Medulla oblongata (tissue), 1 donor: Measurements from ENCODE around the gene XYLB.
"Not testable (repeated sequence)": the region's sequence is repeated elsewhere in the genome, so short reads cannot be mapped to it uniquely, and the experiment has no call there.

Experiments
- DNase-seq: peaks from one replicate; pipeline ENCODE4 v3.0.0-alpha.2; 2015; ENCODE audit errors: extremely low spot score

Gene XYLB

DNA sequence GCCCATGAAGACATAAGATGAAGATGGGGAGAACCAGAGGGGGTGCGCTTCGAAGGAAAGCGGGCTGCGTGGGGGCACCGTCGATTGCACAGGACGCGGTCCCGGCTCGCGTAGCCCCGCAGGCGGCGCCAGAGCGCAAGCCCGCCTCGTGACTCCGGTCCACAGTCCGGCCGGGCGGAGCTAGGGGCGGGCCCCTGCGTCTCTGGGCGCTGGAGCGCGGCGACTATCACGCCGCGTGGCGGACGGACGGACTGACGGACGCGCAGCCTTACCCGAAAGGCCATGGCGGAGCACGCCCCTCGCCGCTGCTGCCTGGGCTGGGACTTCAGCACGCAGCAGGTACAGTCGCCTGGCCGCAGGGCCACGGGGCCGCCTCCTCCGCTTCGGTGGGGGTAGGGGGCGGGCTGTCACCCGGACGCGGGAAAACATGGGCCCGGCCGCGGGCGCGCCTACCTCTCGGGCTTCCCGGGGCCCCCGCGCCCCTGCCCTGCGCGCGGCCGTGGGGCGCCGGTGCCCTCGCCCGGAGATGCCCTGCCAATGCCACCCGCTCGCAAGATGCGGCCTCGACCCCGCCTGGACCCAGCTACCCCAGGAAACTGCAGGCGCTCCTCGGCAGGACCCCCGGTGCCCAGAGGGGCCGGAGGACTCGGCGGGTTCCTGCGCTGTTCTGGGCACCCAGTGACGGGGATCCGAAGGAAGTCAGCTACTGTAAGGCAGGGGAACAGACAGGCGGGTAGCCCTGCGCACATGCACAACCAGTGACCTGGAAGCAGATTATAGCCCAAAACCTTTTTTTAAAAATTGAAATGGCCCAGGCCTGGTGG, at the start of gene XYLB:
Gene XYLB, plus strand, starts transcription at position 199 of the 824 bp plus-strand sequence. Its CDS starts 84 bp downstream, at position 283.
- DNase-seq, result peak; percentile 87

DNA sequence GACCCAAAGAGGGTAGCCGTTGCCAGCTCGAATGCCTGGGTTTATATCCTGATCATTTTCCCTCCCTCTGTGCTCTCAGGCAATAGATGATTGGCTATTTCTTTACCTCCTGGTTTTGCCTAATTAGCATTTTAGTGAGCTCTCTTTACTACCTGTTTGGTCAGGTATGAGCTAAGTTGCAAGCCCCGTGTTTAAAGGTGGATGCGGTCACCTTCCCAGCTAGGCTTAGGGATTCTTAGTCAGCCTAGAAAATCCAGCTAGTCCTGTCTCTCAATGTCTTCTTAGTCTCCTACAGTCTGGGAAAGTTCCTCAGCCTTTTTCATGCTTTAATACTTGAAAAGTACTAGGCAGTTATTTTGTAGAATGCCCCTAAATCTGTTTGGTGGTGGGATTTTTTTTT, 49.5 kb upstream of the XYLB start:
- DNase-seq, result not testable (repeated sequence)

DNA sequence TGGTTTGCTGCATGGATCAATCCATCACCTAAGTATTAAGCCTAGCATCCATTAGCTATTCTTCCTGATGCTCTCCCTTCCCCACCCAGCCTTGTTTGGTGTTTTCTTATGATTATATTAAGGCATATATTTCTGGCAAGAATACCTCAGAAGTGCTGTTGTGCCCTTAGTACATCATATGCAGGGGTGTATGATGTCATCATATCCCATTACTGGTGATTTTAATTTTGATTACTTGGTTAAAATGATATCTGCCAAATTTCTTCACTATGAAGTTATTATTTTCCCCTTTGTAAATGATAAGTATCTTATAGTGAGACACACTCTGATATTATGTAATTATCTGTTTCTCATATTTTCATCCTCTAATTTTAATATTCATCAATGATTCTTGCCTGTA, 49.0 kb upstream of the XYLB start:
- no peak for DNase-seq

- no peak for DNase-seq
These were observed 48.5 kb upstream of the XYLB start for GRCh38 chr3:38297947-38298711.

- no peak for DNase-seq
These were observed 39.6 kb upstream of the XYLB start for GRCh38 chr3:38306941-38307340.

DNA sequence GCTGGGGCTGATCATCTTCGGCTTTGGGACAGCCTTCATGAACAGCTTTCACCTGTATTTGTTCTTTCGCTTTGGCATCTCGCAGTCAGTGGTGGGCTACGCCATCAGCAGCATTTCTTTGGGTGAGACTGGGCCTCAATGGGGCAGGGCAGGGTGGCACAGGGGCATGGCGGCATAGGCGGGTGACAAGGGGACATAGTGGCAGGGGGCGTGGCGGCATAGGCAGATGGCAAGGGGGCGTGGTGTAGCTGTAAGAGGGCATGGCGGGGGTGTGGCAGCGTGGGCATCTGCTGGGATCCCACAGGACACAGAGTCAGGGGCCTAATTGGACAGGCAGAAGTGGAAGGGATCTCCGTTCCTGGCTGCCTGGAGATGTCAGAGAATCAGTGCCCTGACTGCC, 39.0 kb upstream of the XYLB start:
- no peak for DNase-seq

GRCh38 chr3:38308456-38308855, 38.1 kb upstream of the XYLB start:
- no peak for DNase-seq

DNA sequence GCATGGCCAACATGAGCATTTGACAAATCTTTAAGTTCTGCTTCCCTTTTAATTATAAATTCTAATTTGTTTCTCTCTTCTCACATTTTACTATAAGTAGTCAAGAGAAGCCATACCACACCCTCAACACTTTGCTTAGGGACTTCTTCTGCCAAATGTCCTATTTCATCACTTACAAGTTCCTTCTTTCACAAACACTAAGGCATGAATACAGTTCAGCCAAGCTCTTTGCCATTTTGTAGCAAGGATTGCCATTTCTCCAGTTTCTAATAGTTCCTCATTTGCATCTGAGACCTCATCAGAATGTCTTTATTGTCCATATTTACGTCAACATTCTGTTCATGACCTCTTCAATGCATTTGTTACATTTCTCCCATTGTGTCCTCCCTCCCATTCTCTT, 35.1 kb upstream of the XYLB start:
- no peak for DNase-seq

- DNase-seq, result no peak
These were observed 34.6 kb upstream of the XYLB start for GRCh38 chr3:38311941-38312340.

DNA sequence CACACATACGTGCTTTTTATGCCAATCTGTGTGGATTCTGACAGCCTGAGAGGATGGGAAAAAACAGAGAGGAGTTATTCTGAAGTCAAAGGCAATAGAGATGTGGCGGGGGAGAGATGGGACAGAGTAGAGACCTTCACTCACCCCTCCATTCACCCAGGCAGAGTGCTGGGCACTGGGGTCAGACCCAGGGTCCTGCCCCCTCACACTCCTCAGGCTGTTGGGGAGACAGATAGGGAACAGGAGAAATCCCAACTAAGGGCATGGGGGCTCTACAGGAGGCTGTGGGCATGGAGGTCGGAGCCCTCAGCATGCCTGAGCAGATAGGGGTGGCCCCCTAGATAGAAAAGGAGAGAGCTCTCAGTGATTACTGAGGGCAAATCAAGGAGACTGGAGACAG, 34.2 kb upstream of the XYLB start:
- no peak for DNase-seq

DNA sequence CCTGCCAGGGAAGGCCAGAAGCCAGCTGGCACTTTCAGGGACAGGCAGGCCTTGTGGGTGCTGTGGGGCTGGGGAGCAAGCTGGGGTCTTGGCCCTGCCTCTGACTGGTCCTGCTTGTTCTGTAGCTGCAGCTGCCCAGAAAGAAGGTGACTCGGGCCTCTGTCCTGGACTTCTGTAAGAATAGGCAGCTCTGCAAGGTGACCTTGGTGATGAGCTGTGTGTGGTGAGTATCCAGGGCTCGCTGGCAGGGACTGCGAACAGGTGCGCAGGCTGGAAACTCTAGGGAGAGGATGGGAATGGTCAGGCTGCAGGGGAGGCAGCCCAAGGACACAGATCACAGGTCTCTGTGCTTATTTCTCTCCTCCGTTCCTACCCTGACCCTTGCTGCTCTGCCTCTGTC, 33.3 kb upstream of the XYLB start:
- DNase-seq, result no peak

DNA sequence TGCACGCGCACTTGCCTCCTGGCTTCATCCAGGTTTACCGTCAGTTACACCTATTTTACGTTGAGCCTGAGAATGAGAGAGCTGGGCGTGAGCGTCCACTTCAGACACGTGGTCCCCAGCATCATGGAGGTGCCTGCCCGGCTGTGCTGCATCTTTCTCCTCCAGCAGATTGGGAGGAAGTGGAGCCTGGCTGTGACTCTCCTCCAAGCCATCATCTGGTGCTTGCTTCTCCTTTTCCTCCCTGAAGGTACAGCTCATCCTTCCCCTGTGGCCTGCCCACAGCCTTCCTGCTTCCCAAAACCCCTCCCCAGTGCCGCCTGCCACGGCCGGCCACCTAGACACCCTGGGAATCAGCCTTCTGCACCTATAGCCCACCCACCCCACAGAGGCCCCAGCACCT, 32.9 kb upstream of the XYLB start:
- no peak for DNase-seq

DNA sequence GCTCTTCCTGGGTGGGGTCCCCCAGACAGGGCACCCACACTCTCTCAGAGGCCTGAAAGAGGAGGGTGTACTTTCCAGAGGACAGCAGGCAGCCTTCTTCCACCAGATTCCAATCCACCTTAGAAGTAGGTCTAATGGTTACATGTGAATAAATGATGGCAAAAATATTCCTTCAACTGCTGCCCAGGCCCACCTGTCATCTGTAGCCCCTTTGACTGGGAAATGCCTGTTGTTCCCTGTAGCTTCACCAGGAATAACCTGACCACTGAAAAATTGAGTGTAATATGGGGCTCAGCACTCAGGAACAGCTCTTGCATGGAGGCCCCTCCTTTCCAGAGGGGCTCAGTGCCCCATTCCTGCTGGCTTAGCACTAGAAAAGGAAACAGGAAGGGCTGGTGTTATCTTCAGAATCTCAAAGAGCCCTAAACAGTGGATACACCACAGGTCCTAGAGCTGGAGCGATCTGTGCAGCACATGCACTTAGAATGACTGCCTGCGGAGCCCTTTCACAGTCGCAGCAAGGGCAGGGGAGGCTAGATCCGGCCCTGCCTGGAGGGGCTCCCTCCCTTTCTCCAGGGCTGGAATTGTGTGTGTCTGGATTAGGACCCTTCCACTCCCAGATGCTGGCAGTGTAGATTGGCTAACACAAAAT, 32.3 kb upstream of the XYLB start:
- DNase-seq, result no peak

DNA sequence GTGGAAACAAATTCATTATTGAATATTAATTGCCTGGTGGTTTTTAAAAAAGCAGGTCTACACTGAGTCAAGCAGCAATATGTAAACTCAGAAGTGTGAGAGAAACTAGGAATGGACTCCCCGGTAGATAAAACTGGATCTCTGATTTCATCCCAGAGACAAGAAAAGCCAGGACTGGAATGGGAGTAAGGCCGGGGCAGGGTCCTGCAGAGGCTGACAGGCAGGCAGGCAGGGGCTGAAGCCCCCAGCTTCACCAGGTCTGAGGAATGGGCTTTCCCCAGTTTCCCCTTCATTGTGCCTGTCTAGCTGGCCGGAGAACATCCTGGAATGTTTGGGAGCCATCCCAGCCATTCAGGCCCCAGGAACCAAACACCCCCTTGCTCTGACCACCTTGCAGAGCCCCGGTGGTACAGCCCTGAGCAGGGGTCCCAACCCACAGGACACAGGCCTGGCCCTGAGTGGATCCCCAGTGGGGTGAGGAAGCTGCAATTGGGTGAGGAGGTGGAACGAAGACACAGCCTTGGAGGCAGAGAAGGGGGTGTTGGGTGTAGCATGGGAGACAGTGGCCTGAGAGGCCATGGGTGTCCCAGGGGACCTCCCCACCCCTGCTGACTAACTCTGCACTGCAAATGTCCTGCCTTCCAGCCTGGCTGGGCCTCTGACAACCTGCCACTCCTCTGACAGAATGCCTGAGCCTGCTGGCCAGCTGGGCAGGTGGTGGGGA, 31.7 kb upstream of the XYLB start:
- no peak for DNase-seq

GRCh38 chr3:38315488-38316230, 30.9 kb upstream of the XYLB start:
- no peak for DNase-seq

DNA sequence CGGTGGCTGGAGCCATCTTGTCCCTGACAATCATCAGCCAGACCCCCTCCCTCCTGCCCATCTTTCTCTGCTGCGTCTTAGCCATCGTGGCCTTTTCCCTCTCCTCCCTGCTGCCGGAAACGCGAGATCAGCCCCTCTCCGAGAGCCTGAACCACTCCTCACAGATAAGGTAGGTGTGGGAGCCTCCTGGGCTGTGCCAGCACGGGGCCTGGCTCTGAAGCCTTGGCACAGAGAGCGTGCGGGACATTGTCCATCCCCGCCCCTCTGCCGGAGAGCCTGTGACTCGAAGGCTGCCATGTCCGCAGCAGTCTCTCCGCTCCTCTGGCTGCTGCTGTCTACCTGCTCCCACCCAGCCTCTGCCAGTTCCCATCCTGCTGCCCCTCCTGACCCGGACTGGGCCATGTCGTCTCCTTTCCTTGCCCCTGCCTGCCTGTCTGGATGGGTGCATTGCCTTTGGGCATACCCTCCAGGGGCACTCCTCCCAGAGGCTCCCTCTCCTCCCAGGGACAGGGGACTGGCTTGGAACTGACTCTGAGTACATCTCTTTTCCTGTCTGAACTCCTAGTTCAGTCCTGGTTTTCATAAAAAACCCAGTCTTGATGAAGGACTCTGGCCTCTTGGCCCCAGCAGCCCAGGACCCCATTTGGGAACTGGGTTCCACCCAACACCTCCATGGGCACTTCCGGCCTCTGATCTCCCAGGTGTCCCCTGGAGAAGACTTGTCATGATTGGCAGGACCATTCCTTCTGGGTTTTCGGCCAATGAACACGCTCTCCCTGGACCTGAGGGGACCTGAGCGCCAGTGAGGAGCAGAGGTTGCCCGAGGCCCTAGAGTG, 30.0 kb upstream of the XYLB start:
- DNase-seq, result no peak

DNA sequence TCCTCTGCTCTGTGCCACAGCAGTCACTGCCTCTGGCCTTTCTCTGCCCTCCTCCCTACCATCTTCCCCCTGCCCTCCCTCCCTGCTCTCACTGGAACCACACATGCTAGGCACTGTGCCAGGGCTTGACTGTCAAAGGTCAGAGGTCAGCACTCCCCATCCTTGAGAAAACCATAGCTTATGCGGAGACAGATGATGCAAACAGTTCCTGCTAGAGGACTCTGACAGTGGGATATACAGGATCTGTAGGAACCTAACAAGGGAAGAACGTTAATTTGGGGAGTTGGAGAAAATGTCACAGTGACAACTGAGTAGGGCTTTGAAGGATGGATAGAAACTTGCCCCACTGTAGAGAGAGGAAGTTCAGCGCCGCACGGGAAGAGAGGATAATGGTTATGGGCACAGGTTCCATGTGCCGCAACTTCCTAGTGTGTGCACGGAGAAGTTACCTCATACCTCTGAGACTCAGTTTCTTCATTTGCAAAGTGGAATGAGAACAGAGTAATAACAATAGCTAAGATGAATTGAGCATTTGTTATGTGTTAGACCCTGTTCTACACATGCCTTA, 29.3 kb upstream of the XYLB start:
- DNase-seq, result no peak

GRCh38 chr3:38318766-38319671, 27.6 kb upstream of the XYLB start:
- no peak for DNase-seq

GRCh38 chr3:38320638-38321037, 25.9 kb upstream of the XYLB start:
- not testable (repeated sequence) for DNase-seq
